ENCODE results near the gene BCL2L12. TPM values are rescaled to one million over a fixed set of nuclear protein-coding genes. Genes with fewer than 3 reads are reported as not detected.

Gene BCL2L12
- total RNA-seq, 2 experiments from 2014 or later, result 63.4 to 64.6 TPM

DNA sequence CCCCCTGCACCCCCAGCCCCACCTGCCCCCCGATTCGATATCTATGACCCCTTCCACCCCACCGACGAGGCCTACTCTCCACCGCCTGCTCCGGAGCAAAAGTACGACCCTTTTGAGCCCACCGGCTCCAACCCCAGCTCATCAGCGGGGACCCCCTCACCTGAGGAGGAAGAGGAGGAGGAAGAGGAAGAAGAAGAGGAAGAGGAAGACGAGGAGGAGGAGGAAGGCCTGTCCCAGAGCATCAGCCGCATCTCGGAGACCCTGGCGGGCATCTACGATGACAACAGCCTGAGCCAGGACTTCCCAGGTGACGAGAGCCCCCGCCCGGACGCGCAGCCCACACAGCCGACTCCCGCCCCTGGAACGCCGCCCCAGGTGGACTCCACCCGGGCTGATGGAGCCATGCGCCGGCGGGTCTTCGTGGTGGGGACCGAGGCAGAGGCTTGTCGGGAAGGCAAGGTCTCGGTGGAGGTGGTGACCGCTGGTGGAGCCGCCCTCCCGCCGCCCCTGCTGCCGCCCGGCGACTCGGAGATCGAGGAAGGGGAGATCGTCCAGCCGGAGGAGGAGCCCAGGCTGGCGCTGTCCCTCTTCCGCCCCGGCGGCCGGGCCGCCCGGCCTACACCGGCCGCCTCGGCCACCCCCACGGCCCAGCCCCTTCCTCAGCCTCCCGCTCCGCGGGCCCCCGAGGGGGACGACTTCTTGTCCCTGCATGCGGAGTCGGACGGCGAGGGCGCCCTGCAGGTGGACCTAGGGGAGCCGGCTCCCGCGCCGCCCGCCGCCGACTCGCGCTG is 14.5 kb upstream of the BCL2L12 start:
- no peak overlapping the region for H3K27ac Mint-ChIP-seq
- peaks cover 20% of the 10 kb centered on the region for H3K36me3 Mint-ChIP-seq (ENCODE audit: low read depth)
- H3K9me3 Mint-ChIP-seq, result no peaks in the 10 kb centered on the region
- H3K4me3 Mint-ChIP-seq, result no peak overlapping the region
- no peaks in the 10 kb centered on the region for H3K4me1 Mint-ChIP-seq (ENCODE audit: low read depth)
- ATAC-seq (no peak), DNase-seq (no peak)
- POLR2A ChIA-PET, result no interaction called here
- no peaks in the 10 kb centered on the region for H3K27me3 Mint-ChIP-seq
- intact Hi-C loops (cut with micrococcal nuclease), result no loop called here
- TF ChIP-seq, protein P1, sequence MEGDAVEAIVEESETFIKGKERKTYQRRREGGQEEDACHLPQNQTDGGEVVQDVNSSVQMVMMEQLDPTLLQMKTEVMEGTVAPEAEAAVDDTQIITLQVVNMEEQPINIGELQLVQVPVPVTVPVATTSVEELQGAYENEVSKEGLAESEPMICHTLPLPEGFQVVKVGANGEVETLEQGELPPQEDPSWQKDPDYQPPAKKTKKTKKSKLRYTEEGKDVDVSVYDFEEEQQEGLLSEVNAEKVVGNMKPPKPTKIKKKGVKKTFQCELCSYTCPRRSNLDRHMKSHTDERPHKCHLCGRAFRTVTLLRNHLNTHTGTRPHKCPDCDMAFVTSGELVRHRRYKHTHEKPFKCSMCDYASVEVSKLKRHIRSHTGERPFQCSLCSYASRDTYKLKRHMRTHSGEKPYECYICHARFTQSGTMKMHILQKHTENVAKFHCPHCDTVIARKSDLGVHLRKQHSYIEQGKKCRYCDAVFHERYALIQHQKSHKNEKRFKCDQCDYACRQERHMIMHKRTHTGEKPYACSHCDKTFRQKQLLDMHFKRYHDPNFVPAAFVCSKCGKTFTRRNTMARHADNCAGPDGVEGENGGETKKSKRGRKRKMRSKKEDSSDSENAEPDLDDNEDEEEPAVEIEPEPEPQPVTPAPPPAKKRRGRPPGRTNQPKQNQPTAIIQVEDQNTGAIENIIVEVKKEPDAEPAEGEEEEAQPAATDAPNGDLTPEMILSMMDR (IDR thresholded peaks at IDR 0.05), result no peak
- CTCF ChIA-PET, result no interaction called here

DNA sequence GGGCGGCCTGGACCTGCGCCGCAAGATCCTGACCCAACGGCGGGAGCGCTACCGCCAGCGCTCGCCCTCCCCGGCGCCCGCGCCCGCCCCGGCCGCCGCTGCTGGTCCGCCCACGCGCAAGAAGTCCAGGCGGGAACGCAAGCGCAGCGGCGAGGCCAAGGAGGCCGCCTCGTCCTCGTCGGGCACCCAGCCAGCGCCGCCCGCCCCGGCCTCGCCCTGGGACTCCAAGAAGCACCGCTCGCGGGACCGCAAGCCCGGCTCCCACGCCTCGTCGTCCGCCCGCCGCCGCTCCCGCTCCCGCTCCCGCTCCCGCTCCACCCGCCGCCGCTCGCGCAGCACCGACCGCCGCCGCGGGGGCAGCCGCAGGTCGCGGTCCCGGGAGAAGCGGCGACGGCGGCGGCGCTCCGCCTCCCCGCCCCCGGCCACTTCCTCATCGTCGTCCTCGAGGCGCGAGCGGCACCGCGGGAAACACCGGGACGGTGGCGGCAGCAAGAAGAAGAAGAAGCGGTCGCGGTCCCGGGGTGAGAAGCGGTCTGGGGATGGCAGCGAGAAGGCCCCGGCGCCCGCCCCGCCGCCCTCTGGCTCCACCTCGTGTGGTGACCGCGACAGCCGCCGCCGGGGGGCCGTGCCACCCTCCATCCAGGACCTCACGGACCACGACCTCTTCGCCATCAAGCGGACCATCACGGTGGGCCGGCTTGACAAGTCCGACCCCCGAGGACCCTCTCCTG is 13.7 kb upstream of the BCL2L12 start:
- no peak for ATAC-seq
- no peak for DNase-seq
- no peaks in the 10 kb centered on the region for H3K27me3 Mint-ChIP-seq
- H3K36me3 Mint-ChIP-seq (ENCODE audit: low read depth), result peaks cover 18% of the 10 kb centered on the region
- ChIA-PET POLR2A (no interaction called here), CTCF (no interaction called here)
- H3K27ac Mint-ChIP-seq, result no peak overlapping the region
- TF ChIP-seq, protein P1 (IDR thresholded peaks at IDR 0.05), result no peak
- no peaks in the 10 kb centered on the region for H3K4me1 Mint-ChIP-seq (ENCODE audit: low read depth)
- intact Hi-C loops (cut with micrococcal nuclease), result no loop called here
- H3K9me3 Mint-ChIP-seq, result no peaks in the 10 kb centered on the region
- no peak overlapping the region for H3K4me3 Mint-ChIP-seq

GRCh38 chr19:49652551-49653465 is 12.9 kb upstream of the BCL2L12 start:
- Mint-ChIP-seq H3K27me3 (no peaks in the 10 kb centered on the region), H3K9me3 (no peaks in the 10 kb centered on the region), H3K27ac (no peak overlapping the region), H3K4me3 (no peak overlapping the region), H3K4me1 (ENCODE audit: low read depth) (peaks cover 2% of the 10 kb centered on the region), H3K36me3 (ENCODE audit: low read depth) (peaks cover 23% of the 10 kb centered on the region)
- ATAC-seq (no peak), DNase-seq (no peak)
- TF ChIP-seq, protein P1 (IDR thresholded peaks at IDR 0.05), result no peak
- ChIA-PET POLR2A (no interaction called here), CTCF (no interaction called here)
- intact Hi-C loops (cut with micrococcal nuclease), result no loop called here

- Mint-ChIP-seq H3K4me1 (ENCODE audit: low read depth) (peaks cover 2% of the 10 kb centered on the region), H3K4me3 (no peak overlapping the region), H3K36me3 (ENCODE audit: low read depth) (peaks cover 24% of the 10 kb centered on the region), H3K9me3 (no peaks in the 10 kb centered on the region), H3K27me3 (no peaks in the 10 kb centered on the region), H3K27ac (no peak overlapping the region)
- TF ChIP-seq, protein P1 (IDR thresholded peaks at IDR 0.05), result no peak
- ChIA-PET CTCF (no interaction called here), POLR2A (no interaction called here)
- ATAC-seq, result no peak
- intact Hi-C loops (cut with micrococcal nuclease), result no loop called here
- no peak for DNase-seq
These were observed 12.3 kb upstream of the BCL2L12 start for GRCh38 chr19:49653466-49653806.
